Measurements from ENCODE around the gene OR6S1. TPM values are rescaled to one million over a fixed set of nuclear protein-coding genes. Genes with fewer than 3 reads are reported as not detected.

Gene OR6S1
- total and polyA plus RNA-seq, 4 donors, result not detected

DNA sequence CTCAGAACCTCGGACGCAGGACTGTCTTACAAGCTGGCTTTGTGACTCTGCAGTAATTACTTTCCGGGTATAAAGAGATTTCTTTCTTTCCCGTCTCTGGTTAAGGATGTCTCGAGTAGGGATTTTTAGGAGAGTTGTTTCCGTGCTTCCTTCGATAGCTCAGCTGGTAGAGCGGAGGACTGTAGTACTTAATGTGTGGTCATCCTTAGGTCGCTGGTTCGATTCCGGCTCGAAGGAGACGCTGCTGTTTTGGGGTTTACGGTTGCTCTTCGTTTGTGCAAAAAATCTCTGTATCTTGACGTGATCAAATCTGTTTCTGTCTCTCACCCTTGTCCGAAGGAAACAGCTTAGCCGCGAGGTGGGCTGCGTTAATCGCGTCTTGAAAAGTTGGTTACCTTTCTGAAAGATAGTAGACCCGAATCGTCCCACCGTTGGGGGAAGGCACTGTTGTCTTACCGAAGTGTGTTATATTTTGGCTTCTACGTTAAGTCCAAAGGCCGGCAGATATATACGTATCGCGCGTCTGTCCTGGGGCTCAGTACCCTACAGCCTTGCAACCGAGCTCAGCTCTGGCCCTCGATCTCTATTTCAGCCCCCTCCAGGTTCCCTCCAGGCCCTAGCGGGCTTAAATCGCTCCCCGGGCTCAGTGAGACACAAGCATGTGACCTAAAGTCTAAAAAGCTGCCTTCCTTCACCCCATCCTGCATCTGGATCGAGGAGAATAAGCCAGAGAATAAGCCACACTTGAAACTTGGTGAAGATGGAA is 41.8 kb upstream of the OR6S1 start:
- Histone ChIP-seq H3K27me3 (ENCODE audit: control insufficient read depth, insufficient read depth, low read length) (no peaks in the 10 kb centered on the region), H3K9me3 (ENCODE audit: control insufficient read depth, insufficient read depth, low read length) (no peaks in the 10 kb centered on the region), H3K4me3 (ENCODE audit: low read depth, low read length) (peak overlapping the region; percentile 99), H3K36me3 (ENCODE audit: control insufficient read depth, insufficient read depth, low read length) (no peaks in the 10 kb centered on the region), H3K27ac (ENCODE audit: low read depth, low read length) (peak overlapping the region; percentile 100), H3K4me1 (ENCODE audit: control insufficient read depth, insufficient read depth, low read length) (peaks cover 30% of the 10 kb centered on the region)
- under 1% methylated on average over 35 of the region's 38 CpGs for WGBS (ENCODE audit: insufficient coverage)
- peak; percentile 79 to 98 (median 86) for DNase-seq (ENCODE audit: low read depth in 4 of 6, low spot score in 6 of 6)

DNA sequence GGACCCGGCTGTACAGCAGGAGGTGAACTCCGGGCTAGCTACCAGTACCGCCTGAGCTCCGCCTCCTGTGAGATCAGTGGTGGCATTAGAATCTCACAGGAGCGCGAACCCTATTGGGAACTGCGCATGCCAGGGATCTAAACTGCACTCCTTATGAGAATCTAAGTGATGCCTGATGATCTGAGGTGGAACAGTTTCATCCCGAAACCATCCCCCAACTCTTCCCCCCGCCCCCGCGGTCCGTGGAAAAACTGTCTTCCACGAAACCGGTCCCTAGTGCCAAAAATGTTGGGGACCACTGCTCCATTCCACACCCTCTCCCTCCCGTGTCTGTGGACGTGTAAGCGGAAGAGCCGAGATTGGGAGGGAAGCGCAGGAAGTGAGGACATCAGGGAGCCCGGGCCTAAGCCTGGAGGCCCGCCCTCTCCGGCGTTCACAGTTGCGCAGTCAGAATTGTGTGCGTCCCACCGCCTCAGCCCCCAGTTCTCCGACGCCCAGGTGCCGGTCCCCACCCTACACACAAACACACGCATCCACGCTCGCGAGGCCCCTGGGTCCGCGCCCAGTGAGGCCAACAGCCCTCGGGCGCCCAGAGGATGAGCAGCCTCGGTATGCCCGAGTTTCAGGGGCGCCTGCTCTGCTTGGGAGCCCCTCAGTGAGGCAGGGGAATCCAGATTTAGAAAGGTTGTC is 41.1 kb upstream of the OR6S1 start:
- DNase-seq (ENCODE audit: low read depth in 4 of 6, low spot score in 6 of 6), result peak; percentile 90 to 99 (median 93)

DNA sequence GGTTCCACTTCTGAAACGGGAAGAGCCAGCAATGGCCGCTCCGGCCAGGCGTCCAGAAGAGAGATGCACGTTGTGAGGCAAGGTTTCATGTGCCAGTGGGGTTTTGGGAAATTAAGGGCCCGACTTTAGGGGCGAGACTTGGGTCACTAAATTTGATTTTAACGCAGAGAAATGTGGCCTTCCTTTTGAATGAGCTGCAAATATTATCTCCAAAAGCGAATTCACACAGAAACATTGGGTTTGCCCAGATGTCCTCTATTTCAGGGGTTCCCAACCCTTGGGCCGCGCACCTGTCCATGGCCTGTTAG is 40.6 kb upstream of the OR6S1 start:
- peak overlapping the region; percentile 100 for H3K27ac ChIP-seq (ENCODE audit: low read depth, low read length)
- H3K9me3 ChIP-seq (ENCODE audit: control insufficient read depth, insufficient read depth, low read length), result no peaks in the 10 kb centered on the region
- no peaks in the 10 kb centered on the region for H3K27me3 ChIP-seq (ENCODE audit: control insufficient read depth, insufficient read depth, low read length)
- no peaks in the 10 kb centered on the region for H3K36me3 ChIP-seq (ENCODE audit: control insufficient read depth, insufficient read depth, low read length)
- WGBS (ENCODE audit: insufficient coverage), result 0% methylated on average over 8 of the region's 11 CpGs
- no peak for DNase-seq (ENCODE audit: low read depth in 4 of 6, low spot score in 6 of 6)
- peak overlapping the region; percentile 99 for H3K4me3 ChIP-seq (ENCODE audit: low read depth, low read length)
- H3K4me1 ChIP-seq (ENCODE audit: control insufficient read depth, insufficient read depth, low read length), result peaks cover 30% of the 10 kb centered on the region

More for the DNA sequence above, 41.1 kb upstream of the OR6S1 start:
- Histone ChIP-seq H3K9me3 (ENCODE audit: control insufficient read depth, insufficient read depth, low read length) (no peaks in the 10 kb centered on the region), H3K4me1 (ENCODE audit: control insufficient read depth, insufficient read depth, low read length) (peaks cover 30% of the 10 kb centered on the region), H3K27me3 (ENCODE audit: control insufficient read depth, insufficient read depth, low read length) (no peaks in the 10 kb centered on the region), H3K4me3 (ENCODE audit: low read depth, low read length) (peak overlapping the region; percentile 99), H3K27ac (ENCODE audit: low read depth, low read length) (peak overlapping the region; percentile 100), H3K36me3 (ENCODE audit: control insufficient read depth, insufficient read depth, low read length) (no peaks in the 10 kb centered on the region)
- under 1% methylated on average over 34 of the region's 40 CpGs for WGBS (ENCODE audit: insufficient coverage)

DNA sequence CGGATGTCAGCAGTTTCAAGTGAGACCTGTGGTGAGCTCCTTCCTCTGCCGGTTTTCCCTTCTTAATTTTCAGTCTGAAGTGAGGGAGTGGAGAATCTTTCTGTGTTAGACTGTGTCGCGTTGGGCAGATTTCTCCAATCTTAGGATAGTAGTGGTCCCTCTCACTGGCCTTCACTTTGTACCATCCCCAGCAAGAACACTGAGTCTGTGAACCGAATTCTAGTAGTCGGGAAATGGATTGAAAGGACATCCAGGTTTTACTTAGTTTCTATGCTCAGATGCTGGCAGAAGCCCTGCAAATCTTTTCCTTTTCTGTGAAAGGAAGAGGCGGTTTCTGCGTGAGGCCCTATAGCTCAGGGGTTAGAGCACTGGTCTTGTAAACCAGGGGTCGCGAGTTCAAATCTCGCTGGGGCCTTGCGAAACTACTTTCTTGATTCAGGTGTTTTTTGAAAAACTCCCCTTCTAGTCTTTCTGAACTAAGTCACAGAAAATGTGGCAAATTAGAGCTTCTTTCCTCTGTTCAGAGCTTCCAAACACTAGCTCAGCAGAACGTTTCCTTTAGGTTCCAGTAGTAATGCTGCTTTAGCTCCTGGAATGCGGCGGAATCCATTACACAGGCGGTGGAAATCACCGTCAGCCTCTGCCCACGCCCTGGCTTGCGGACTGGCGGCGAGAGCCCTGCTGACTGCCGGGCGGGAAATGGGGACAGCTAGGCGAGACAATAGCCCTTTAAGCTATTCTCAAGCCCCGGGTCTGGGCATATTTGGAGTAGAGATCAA is 40.0 kb upstream of the OR6S1 start:
- Histone ChIP-seq H3K27me3 (ENCODE audit: control insufficient read depth, insufficient read depth, low read length) (no peaks in the 10 kb centered on the region), H3K27ac (ENCODE audit: low read depth, low read length) (peak overlapping the region; percentile 100), H3K4me3 (ENCODE audit: low read depth, low read length) (peak overlapping the region; percentile 99), H3K9me3 (ENCODE audit: control insufficient read depth, insufficient read depth, low read length) (no peaks in the 10 kb centered on the region), H3K4me1 (ENCODE audit: control insufficient read depth, insufficient read depth, low read length) (peaks cover 30% of the 10 kb centered on the region), H3K36me3 (ENCODE audit: control insufficient read depth, insufficient read depth, low read length) (no peaks in the 10 kb centered on the region)
- WGBS (ENCODE audit: insufficient coverage), result under 1% methylated on average over 21 of the region's 25 CpGs
- peak; percentile 79 to 97 (median 88) for DNase-seq (ENCODE audit: low read depth in 4 of 6, low spot score in 6 of 6)

DNA sequence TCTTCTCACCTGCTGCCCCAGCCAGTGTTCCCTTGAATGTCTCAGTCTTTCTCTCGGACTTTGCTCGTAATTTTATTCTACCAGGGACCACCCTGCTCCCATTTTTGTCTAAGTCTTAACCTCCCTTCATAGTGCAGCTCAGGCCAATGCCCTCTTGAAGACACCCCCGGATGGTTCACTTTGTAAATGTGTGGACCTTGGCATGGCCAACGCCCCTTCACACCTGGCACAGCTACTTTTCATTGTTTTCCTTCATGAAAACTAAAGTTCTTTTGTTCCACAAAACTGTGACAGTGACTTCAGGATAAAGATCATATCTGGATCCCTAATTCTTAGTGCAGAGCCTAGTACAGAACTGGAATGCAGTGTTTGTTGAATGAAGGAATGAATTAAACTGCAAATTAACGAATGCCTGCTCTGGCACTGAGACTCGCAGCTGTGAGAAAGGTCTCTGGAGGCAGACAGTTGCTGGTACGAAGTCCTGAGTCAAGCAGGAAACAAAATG is 39.4 kb upstream of the OR6S1 start:
- peaks cover 30% of the 10 kb centered on the region for H3K4me1 ChIP-seq (ENCODE audit: control insufficient read depth, insufficient read depth, low read length)
- 12% methylated on average over 6 of the region's 7 CpGs for WGBS (ENCODE audit: insufficient coverage)
- peaks cover 1% of the 10 kb centered on the region for H3K27me3 ChIP-seq (ENCODE audit: control insufficient read depth, insufficient read depth, low read length)
- DNase-seq (ENCODE audit: low read depth in 4 of 6, low spot score in 6 of 6), result no peak
- H3K4me3 ChIP-seq (ENCODE audit: low read depth, low read length), result peak overlapping the region; percentile 99
- no peaks in the 10 kb centered on the region for H3K36me3 ChIP-seq (ENCODE audit: control insufficient read depth, insufficient read depth, low read length)
- H3K27ac ChIP-seq (ENCODE audit: low read depth, low read length), result peak overlapping the region; percentile 100
- no peaks in the 10 kb centered on the region for H3K9me3 ChIP-seq (ENCODE audit: control insufficient read depth, insufficient read depth, low read length)

DNA sequence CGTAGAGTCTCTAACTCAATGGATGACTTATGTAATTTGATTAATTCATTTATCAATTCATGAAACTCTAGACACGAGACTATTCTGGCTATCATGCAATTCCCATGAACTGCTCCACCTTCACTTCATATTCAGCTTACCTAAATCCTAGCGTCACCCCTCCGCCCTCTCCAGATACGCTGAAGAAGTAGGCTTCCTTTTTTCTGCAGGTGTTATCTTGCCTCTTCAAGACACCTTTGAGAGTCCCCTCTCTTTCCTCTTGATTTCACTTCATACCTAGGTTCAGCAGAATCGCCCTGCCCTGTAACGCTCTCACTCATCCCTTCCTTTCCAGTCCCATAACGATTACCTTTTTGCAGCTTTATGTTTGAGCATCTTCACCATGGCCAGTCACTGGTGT is 38.9 kb upstream of the OR6S1 start:
- 53% methylated on average over 7 of the region's 8 CpGs for WGBS (ENCODE audit: insufficient coverage)
- no peaks in the 10 kb centered on the region for H3K36me3 ChIP-seq (ENCODE audit: control insufficient read depth, insufficient read depth, low read length)
- H3K27ac ChIP-seq (ENCODE audit: low read depth, low read length), result no peak overlapping the region
- peaks cover 4% of the 10 kb centered on the region for H3K27me3 ChIP-seq (ENCODE audit: control insufficient read depth, insufficient read depth, low read length)
- no peak for DNase-seq (ENCODE audit: low read depth in 4 of 6, low spot score in 6 of 6)
- no peaks in the 10 kb centered on the region for H3K9me3 ChIP-seq (ENCODE audit: control insufficient read depth, insufficient read depth, low read length)
- H3K4me1 ChIP-seq (ENCODE audit: control insufficient read depth, insufficient read depth, low read length), result peaks cover 30% of the 10 kb centered on the region
- no peak overlapping the region for H3K4me3 ChIP-seq (ENCODE audit: low read depth, low read length)

DNA sequence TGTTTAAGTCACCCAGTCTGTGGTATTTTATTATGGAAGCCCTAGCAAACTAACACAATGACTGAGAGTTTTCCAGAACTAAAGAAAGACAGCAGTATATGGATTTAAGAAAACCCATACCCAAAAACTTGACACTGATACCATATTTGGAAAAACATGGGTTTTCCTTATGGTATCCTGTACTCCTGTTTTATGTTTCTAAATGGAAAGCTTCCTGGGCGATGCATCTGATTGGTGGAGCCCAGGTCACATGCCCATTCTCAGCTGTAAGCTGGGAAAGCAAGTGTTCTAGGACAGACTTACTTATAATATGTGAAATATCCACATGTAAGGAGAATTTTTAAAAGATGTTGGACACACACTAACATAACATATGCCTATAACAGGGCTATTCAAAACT is 38.4 kb upstream of the OR6S1 start:
- peaks cover 4% of the 10 kb centered on the region for H3K27me3 ChIP-seq (ENCODE audit: control insufficient read depth, insufficient read depth, low read length)
- no peaks in the 10 kb centered on the region for H3K36me3 ChIP-seq (ENCODE audit: control insufficient read depth, insufficient read depth, low read length)
- DNase-seq (ENCODE audit: low read depth in 4 of 6, low spot score in 6 of 6), result peak in 1 of 6 donors; percentile 75
- WGBS (ENCODE audit: insufficient coverage), result 80% methylated on average over 1 of the region's 1 CpG
- no peak overlapping the region for H3K4me3 ChIP-seq (ENCODE audit: low read depth, low read length)
- no peaks in the 10 kb centered on the region for H3K9me3 ChIP-seq (ENCODE audit: control insufficient read depth, insufficient read depth, low read length)
- no peak overlapping the region for H3K27ac ChIP-seq (ENCODE audit: low read depth, low read length)
- H3K4me1 ChIP-seq (ENCODE audit: control insufficient read depth, insufficient read depth, low read length), result peaks cover 30% of the 10 kb centered on the region

DNA sequence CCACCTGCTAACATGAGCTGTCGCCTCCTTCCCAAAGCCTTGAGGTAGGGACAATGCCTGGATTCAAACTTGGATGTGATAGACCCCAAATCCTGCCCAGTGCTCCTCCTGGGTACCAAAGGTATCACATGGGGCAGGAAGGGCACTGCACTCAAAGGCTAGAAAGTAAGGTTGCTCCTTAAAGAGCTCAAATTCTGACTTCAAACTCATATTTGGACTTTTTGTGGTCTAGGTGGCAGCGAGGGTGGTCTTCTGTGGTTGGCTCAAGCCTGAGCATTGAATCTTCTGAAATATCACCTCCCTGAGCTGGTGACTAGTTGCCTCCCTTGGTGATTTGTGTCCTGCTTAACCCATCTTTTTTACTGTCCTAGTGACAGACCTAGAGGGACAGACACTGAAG is 34.6 kb upstream of the OR6S1 start:
- no peak for DNase-seq (ENCODE audit: low read depth in 4 of 6, low spot score in 6 of 6)
- WGBS (ENCODE audit: insufficient coverage), result 89% methylated on average over 1 of the region's 2 CpGs
- peaks cover 4% of the 10 kb centered on the region for H3K4me1 ChIP-seq (ENCODE audit: control insufficient read depth, insufficient read depth, low read length)

DNA sequence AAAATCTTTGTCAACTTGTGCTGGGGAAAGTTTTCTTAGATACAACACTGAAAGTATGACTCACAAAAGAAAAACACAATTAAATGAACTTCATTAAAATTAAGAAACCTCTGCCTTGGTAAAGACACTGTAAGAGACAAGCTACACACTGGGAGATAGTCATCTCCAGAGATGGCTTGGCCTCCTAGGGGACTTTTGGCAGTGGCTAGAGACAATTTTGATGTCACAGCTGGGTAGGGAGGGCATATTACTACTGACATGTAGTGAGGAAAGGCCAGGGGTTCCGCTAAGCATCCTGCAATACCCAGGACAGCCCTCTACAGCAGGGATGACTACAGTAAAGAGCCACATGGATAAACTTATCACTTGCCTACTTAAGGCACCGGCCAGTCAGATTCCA is 34.2 kb upstream of the OR6S1 start:
- 73% methylated on average over 1 of the region's 2 CpGs for WGBS (ENCODE audit: insufficient coverage)
- H3K4me3 ChIP-seq (ENCODE audit: low read depth, low read length), result no peak overlapping the region

More for the DNA sequence above, 34.6 kb upstream of the OR6S1 start:
- peaks cover 4% of the 10 kb centered on the region for H3K27me3 ChIP-seq (ENCODE audit: control insufficient read depth, insufficient read depth, low read length)
- H3K27ac ChIP-seq (ENCODE audit: low read depth, low read length), result no peak overlapping the region
- H3K36me3 ChIP-seq (ENCODE audit: control insufficient read depth, insufficient read depth, low read length), result no peaks in the 10 kb centered on the region
- H3K4me3 ChIP-seq (ENCODE audit: low read depth, low read length), result no peak overlapping the region
- no peaks in the 10 kb centered on the region for H3K9me3 ChIP-seq (ENCODE audit: control insufficient read depth, insufficient read depth, low read length)

More for the DNA sequence above, 34.2 kb upstream of the OR6S1 start:
- peaks cover 4% of the 10 kb centered on the region for H3K27me3 ChIP-seq (ENCODE audit: control insufficient read depth, insufficient read depth, low read length)
- no peak for DNase-seq (ENCODE audit: low read depth in 4 of 6, low spot score in 6 of 6)
- H3K9me3 ChIP-seq (ENCODE audit: control insufficient read depth, insufficient read depth, low read length), result no peaks in the 10 kb centered on the region
- H3K4me1 ChIP-seq (ENCODE audit: control insufficient read depth, insufficient read depth, low read length), result peaks cover under 1% of the 10 kb centered on the region
- no peaks in the 10 kb centered on the region for H3K36me3 ChIP-seq (ENCODE audit: control insufficient read depth, insufficient read depth, low read length)
- H3K27ac ChIP-seq (ENCODE audit: low read depth, low read length), result no peak overlapping the region
